ENCODE results near the gene USF1. TPM values are rescaled to one million over a fixed set of nuclear protein-coding genes. Genes with fewer than 3 reads are reported as not detected.
"Not testable (repeated sequence)": the region's sequence is repeated elsewhere in the genome, so short reads cannot be mapped to it uniquely, and the experiment has no call there.

USF1 gene
- total RNA-seq, 2 donors from 2014 or later, result 32.7 to 46.5 TPM

DNA sequence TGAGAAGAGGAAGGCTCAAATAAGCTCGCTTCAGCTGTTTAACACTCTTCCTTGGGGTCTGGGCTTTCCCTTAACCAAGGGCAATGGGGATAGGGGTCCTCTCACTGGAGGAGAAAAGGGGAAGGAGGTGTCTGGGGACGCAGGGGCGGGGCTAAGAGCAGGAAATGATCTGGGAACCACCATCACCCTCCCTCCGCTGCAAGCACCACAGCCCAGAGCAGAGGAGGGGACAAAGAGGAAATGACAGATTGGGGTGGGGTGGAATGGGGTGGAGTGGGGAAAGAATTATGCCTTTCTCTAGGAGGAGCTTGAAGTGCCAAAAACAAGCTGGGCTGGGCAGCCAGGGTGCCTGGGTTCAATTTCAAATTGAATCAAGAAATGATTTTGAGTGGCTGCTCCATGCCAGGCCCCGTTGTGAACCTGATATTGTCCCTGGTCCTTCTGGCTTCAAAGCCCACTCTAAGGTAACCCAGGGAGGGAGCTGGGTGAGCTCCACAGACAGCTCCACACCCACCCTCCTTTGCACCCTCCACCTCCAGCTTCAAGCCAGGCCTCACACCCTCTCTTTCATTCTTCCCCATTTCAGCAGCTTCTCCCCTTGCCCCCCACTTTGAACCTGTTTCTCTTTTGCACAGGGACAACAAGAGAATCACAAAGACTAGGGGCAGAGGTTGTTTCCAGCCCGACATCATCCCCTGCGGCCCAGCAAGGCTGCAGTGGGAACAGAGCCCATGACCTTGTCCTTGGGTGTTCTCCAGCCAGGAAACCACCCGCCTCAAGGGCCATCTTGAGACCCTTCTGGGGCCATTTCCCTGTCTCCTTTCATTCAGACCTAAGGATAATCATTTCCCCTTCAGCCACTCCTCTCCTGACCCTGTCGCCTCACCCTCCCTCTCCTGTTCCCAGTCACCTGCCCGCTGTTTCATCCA lies 22.8 kb upstream of the USF1 start:
- peak in 2 of 4 donors; percentile 41 to 78 for DNase-seq
- intact Hi-C loops (cut with DNase I), result loop anchor here (5.0 kb wide), 1 partner anchor 34 kb away; no protein-coding TSS in a partner anchor
- Histone ChIP-seq H3K27me3 (no peaks in the 10 kb centered on the region), H3K9me3 (no peaks in the 10 kb centered on the region), H3K4me1 (no peaks in the 10 kb centered on the region), H3K36me3 (replicated peaks in 1 of 2; ENCODE audit: insufficient read depth in 1 of 2, low read depth in 2 of 2) (peaks cover 0 to 2% of the 10 kb centered on the region in 2 donors), H3K4me3 (no peak overlapping the region), H3K27ac (peak overlapping the region in 2 of 4 donors; percentile 27 to 52)
- 67 to 77% methylated on average over 10 of the region's 10 CpGs for WGBS, 2 donors
- TF ChIP-seq POLR2A (IDR thresholded peaks at IDR 0.05), result peak in 1 of 3 donors; percentile 25
- TF ChIP-seq, protein P1, sequence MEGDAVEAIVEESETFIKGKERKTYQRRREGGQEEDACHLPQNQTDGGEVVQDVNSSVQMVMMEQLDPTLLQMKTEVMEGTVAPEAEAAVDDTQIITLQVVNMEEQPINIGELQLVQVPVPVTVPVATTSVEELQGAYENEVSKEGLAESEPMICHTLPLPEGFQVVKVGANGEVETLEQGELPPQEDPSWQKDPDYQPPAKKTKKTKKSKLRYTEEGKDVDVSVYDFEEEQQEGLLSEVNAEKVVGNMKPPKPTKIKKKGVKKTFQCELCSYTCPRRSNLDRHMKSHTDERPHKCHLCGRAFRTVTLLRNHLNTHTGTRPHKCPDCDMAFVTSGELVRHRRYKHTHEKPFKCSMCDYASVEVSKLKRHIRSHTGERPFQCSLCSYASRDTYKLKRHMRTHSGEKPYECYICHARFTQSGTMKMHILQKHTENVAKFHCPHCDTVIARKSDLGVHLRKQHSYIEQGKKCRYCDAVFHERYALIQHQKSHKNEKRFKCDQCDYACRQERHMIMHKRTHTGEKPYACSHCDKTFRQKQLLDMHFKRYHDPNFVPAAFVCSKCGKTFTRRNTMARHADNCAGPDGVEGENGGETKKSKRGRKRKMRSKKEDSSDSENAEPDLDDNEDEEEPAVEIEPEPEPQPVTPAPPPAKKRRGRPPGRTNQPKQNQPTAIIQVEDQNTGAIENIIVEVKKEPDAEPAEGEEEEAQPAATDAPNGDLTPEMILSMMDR (IDR thresholded peaks at IDR 0.05), result no peak
- ATAC-seq, result no peak

DNA sequence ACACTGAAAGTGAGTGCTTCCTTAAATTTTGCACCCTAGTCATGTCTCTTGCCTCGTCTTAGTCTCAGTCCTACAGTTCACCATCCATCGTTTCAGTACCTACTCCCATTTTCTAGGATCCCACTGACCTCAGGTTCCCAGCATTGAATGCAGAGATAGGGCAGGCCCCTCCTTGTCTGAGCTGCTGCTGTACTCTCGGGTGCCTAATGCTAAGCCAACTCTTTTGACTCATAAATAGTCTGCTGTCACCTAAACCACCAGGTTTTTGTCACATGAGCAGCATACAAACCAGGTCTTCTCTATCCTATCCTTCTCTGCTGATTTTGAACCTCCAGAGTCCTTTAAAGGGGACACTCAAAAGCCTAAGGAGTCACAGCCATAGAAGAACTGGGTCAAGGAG lies 20.9 kb upstream of the USF1 start:
- intact Hi-C loops (cut with DNase I), result loop anchor here (5.0 kb wide), 1 partner anchor 36 kb away; no protein-coding TSS in a partner anchor
- no peaks in the 10 kb centered on the region for H3K36me3 ChIP-seq (replicated peaks in 1 of 2; ENCODE audit: insufficient read depth in 1 of 2, low read depth in 2 of 2)
- DNase-seq (no peak), ATAC-seq (no peak)
- H3K4me3 ChIP-seq, result no peak overlapping the region
- H3K27me3 ChIP-seq, result no peaks in the 10 kb centered on the region
- H3K4me1 ChIP-seq, result no peaks in the 10 kb centered on the region
- TF ChIP-seq POLR2A (IDR thresholded peaks at IDR 0.05), result no peak
- TF ChIP-seq, protein P1 (IDR thresholded peaks at IDR 0.05), result no peak
- 55 to 71% methylated on average over 3 of the region's 3 CpGs for WGBS, 2 donors
- no peaks in the 10 kb centered on the region for H3K9me3 ChIP-seq
- no peak overlapping the region for H3K27ac ChIP-seq

DNA sequence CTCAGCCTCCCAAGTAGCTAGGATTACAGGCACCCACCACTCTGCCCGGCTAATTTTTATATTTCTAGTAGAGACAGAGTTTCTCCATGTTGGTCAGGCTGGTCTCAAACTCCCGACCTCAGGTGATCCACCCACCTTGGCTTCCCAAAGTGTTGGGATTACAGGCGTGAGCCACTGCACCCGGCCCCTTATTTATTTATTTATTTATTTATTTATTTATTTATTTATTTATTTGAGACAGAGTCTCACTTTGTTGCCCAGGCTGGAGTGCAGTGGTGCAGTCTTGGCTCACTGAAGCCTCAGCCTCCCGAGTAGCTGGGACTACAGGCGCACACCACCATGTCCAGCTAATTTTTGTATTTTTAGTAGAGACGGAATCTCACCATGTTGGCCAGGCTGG lies 19.9 kb upstream of the USF1 start:
- 85 to 94% methylated on average over 6 to 7 of the region's 7 CpGs for WGBS, 2 donors
- ATAC-seq, result not testable (repeated sequence)

DNA sequence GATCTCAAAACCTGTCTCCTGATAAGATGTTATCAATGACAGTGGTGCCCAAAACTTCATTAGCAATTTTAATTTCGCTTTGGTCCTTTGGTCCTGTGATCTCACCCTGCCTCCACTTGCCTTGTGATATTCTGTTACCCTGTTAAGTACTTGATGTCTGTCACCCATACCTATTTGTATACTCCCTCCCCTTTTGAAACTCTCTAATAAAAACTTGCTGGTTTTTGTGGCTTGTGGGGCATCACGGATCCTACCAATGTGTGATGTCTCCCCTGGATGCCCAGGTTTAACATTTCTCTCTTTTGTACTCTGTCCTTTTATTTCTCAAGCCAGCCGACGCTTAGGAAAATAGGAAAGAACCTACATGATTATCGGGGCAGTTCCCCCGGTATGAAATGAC lies 18.2 kb upstream of the USF1 start:
- H3K4me3 ChIP-seq; intact Hi-C loops (cut with DNase I); H3K4me1 ChIP-seq; DNase-seq; H3K36me3 ChIP-seq (replicated peaks in 1 of 2; ENCODE audit: insufficient read depth in 1 of 2, low read depth in 2 of 2); ATAC-seq; H3K27me3 ChIP-seq; H3K27ac ChIP-seq; H3K9me3 ChIP-seq: not testable (repeated sequence)
- 33 to 47% methylated on average over 6 of the region's 6 CpGs for WGBS, 2 donors

More for the DNA sequence above, 19.9 kb upstream of the USF1 start:
- H3K9me3 ChIP-seq; DNase-seq; H3K4me3 ChIP-seq; H3K27me3 ChIP-seq; H3K4me1 ChIP-seq; H3K27ac ChIP-seq; H3K36me3 ChIP-seq (replicated peaks in 1 of 2; ENCODE audit: insufficient read depth in 1 of 2, low read depth in 2 of 2): not testable (repeated sequence)
- intact Hi-C loops (cut with DNase I), result loop anchor here (5.0 kb wide), 1 partner anchor 37 kb away; no protein-coding TSS in a partner anchor

DNA sequence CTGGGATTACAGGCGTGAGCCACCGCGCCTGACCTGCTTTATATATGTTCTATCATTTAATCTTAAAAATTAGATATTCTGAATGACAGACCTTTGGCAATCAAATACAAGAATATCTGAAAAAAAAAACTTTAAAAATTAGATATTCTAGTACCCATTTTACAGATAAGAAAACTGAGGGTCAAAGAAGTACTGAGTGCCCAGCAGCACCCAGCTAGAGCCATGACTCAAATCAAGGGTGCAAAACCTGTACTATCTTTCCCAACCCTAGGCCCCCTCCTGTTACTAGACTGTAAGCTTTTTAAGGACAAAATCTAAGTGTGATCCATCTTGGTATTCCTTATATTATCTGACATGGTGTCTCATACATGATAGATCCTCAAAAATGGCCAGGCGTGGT lies 15.6 kb upstream of the USF1 start:
- intact Hi-C loops (cut with DNase I), result no loop called here
- 90 to 91% methylated on average over 4 of the region's 4 CpGs for WGBS, 2 donors
- no peaks in the 10 kb centered on the region for H3K9me3 ChIP-seq
- DNase-seq (no peak), ATAC-seq (no peak)
- TF ChIP-seq, protein P1 (IDR thresholded peaks at IDR 0.05), result no peak
- TF ChIP-seq POLR2A (IDR thresholded peaks at IDR 0.05), result no peak
- no peak overlapping the region for H3K27ac ChIP-seq
- no peak overlapping the region for H3K4me3 ChIP-seq
- H3K36me3 ChIP-seq (replicated peaks in 1 of 2; ENCODE audit: insufficient read depth in 1 of 2, low read depth in 2 of 2), result no peaks in the 10 kb centered on the region
- H3K4me1 ChIP-seq, result no peaks in the 10 kb centered on the region
- H3K27me3 ChIP-seq, result no peaks in the 10 kb centered on the region
